ENCODE measurements around the gene C17orf78.
"Not testable (repeated sequence)": the region's sequence is repeated elsewhere in the genome, so short reads cannot be mapped to it uniquely, and the experiment has no call there.

Gene C17orf78

DNA sequence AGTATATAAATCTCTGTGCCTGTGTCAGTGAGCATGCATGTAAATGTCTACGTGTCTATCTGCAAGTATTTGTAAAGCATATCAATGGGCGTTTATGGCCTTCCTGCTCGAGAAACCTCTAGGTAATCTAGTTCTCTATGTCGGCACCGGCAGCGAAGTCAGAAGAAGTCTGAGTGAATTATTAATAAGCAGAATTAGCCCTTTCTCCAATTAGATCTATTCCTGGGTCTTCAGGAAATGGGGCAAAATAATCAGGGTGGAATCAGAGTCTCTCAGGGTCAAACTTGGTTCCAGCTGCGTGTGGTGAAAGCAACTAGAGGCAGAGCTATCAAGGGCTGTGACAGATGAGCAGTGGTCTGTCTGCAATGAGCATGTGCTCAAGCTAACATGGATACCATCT, at the start of gene C17orf78:
Gene C17orf78, plus strand, starts transcription at position 280 of the 400 bp plus-strand sequence. Its CDS starts 108 bp downstream, at position 388.
- no peak for DNase-seq (ENCODE audit: low spot score)

GRCh38 chr17:37327341-37328090, 48.3 kb upstream of the C17orf78 start:
- no peak for DNase-seq (ENCODE audit: low spot score)

DNA sequence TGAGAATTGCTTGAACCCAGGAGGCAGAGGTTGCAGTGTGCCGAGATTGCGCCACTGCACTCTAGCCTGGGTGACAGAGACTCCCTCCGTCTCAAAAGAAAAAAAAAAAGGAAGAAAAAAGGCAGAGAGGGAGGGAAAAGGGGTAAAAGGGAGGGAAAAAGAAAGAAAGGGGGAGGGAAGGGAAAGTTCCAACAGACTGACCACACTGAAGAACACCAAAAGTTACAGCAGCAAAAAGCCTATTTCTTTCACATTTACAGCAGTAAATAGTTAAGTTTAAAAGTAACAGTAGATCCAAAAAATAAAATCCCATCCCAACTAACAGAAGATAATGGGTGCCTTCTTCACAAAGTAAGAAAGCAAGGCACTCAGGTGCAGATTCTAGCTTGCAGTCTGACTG, 36.9 kb upstream of the C17orf78 start:
- no peak for DNase-seq (ENCODE audit: low spot score)

GRCh38 chr17:37339321-37339720, 36.5 kb upstream of the C17orf78 start:
- no peak for DNase-seq (ENCODE audit: low spot score)

DNA sequence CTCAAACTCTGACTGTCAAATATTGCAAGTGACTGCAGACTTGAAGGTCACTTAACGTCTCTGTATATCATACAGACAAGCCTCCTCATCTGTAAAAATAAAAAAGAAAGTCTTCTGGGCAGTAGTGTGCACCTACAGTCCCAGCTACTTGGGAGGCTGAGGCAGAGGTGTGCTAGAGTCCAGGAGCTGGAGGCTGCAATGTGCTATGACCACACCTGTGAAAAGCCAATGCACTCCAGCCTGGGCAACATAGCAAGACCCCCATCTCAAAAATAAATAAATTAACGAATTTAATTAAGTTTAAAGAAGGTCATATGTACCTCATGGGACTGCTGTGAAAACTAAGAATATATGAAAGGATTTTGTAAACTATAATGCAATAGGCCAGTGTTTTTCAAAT, 35.0 kb upstream of the C17orf78 start:
- DNase-seq (ENCODE audit: low spot score): no peak

GRCh38 chr17:37342589-37342988, 33.2 kb upstream of the C17orf78 start:
- DNase-seq (ENCODE audit: low spot score): no peak

GRCh38 chr17:37344519-37344918, 31.3 kb upstream of the C17orf78 start:
- DNase-seq (ENCODE audit: low spot score): no peak

GRCh38 chr17:37346863-37347402, 28.9 kb upstream of the C17orf78 start:
- DNase-seq (ENCODE audit: low spot score): not testable (repeated sequence)

DNA sequence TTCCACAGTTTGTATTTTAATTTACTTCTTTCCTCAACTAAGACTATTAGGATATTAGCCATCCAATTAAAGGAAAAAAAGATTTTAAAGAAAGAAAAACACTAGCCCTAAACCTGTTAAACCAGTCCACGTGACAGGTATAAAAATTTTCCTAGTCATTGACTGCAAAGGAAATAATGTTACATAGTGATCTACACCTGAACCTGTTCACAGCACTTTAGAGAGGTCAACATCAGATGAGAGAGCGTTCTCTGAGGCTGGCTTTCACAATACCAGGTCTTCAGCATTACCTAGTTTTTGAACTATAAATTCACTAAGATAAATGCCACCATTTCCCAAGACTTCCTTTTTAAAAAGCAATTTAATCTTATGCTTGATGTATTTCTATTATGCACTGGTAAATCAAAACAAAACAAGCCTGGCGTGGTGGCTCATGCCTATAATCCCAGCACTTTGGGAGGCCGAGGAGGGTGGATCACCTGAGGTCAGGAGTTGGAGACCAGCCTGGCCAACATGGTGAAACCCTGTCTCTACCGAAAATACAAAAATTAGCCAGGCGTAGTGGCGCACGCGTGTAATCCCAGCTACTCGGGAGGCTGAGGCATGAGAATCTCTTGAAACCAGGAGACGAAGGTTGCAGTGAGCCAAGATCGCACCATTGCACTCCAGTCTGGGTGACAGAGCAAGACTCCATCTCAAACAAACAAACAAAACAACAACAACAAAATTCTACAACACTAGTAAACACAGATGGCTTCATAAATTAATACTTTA, 18.8 kb upstream of the C17orf78 start:
- DNase-seq (ENCODE audit: low spot score): not testable (repeated sequence)

- peak; percentile 45 for DNase-seq (ENCODE audit: low spot score)
Measured at GRCh38 chr17:37358098-37358829, 17.5 kb upstream of the C17orf78 start.

DNA sequence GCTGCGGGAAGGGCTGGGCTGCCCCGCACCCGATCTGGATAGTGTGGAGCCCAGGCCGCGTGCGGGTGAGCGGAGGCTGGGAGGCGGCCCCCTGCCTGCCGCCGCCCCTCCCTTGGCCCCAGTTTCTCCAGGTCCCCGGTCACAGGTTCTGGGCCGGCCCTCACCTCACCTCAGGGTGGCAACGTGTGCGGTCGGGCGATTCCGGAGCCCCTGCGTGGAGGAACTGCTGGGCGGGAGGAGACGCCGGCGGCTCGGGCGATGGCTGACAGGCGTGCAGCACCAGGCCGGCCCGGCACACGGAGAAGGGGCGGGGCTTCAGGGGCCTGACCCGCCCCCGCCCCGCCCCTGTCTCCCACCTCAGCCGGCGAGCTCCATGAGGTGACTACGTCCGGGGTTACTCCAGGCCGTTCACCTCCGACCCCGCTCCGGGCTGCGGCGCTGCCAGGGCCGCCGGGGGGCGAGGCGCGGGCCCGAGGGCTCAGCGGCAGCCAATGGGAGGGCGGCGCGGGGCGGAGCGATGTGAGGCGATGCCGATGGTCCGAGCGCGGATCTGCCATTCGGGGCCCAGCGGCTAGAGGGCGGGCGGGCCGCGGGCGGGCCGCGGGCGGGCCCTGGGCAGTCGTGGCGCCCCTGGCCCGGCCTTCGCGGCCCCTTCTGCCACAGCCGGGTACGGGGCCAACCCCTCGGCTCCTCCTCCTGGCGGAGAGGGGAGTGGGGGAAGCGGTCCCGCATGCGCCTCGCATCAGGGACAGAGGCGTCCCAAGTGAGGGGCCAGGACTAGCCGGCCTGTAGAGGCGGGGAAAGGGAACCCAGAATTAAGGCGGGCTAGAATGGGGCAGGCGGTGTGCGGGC, 16.7 kb upstream of the C17orf78 start:
- DNase-seq (ENCODE audit: low spot score): peak; percentile 87

DNA sequence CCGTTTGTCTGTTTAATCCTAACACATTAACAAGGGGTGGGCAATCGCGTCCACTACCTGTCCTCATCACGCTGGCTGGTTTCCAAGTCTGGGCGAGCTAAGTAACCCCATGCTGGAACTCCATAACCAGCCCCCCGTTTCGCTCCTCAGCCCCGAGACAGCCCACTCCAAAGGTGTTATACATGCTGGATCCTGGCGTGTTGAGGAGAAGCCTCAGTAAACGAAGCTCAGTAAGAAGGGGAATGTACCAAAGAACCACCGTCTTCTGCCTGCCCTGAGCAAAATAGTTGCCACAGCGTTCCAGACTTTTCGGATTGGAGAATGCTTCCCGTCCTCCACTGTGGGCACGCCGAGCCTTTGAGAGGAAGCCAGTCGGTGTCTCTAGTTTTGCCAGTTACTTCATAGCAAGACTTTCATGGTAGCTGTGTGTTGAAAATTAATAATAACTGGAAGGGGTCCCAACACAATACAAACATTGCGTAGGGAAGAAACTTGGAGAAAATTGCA, 16.1 kb upstream of the C17orf78 start:
- no peak for DNase-seq (ENCODE audit: low spot score)

- DNase-seq (ENCODE audit: low spot score): no peak
Measured at GRCh38 chr17:37360632-37361031, 15.2 kb upstream of the C17orf78 start.

DNA sequence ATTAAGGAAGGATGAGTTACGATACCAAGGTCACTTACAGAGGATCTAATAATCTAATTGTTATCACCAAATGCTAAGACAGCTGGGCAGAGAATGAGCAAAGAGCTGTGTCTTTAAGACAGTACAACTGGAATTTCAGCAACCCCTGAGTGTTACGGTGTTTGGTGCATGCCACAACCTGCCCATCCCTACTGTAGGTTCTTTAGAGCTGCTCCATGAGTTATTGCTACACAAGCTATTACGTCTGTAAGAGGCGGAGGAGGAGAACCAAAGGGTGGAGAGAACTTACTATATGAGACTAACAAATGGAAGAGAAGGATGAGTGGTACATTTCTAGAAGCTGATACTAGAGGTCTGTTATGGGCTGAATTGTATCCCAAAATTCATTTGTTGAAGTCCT, 14.2 kb upstream of the C17orf78 start:
- no peak for DNase-seq (ENCODE audit: low spot score)

DNA sequence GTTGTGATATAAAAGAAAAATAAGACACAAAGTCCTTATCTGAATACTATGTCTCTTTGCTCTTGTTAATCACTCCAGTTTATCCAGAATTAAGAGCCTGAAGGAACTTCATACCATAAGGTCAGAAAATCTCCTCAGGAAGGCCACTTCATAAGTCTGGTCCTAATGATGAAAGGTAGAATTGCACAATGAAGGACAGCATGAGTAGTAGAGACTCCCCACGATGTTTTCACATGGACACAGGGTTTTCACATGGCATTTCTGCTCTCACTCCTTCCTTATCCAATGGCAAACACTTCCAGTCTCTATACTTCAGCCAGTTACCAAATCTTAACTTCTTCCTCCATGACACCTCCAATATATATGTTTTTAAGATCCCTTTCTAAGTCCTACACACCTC, 10.2 kb upstream of the C17orf78 start:
- no peak for DNase-seq (ENCODE audit: low spot score)

DNA sequence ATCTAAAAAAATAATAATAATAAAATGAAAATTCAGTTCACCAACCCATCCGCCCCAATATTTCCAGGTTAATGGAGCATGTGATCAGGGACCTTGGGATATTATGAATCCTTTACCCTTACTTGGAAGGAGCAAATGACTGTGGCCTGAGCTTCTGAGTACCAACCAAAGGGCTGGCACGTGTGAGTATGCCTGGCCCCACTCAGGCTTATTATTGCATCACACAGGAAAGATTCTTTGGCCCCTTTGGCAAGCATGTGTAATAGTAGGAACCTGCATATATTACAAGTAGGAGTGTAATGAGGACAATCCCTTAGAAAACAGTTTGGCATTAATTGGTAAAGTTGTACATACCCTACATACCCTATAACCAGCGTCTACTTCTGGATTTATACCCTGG, 7.2 kb upstream of the C17orf78 start:
- no peak for DNase-seq (ENCODE audit: low spot score)

DNA sequence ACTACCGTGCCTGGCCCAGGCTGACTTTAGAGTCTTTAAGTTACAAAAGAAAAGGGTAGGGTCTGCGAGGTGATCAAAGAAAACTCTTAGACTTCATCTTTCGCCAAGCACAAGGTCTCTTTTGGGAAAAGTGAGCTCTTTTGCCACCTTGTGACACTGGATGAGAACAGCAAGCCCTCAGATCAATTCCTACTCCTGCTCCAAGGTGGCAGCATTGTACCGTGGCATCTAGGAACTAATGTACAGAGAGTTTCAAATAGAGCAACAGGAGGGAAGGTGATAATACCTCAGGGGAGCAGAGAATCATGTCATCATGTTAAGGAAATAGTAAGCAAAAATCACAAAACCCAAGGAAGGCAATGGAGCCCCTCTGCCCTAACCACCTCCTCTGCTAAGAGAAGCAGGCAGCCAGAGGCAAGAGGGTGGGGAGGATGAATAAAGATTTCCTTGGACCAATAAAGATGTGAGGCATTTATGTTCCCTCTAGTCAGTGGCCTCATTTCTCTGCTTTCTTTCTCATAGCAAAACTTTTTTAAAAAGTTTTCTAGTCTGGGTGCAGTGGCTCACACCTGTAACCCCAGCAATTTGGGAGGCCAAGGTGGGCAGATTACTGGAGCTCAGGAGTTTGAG, 2.1 kb upstream of the C17orf78 start:
- DNase-seq (ENCODE audit: low spot score): peak; percentile 76

- DNase-seq (ENCODE audit: low spot score): no peak
Measured at GRCh38 chr17:37382056-37382455, 6.3 kb downstream of the C17orf78 start.

DNA sequence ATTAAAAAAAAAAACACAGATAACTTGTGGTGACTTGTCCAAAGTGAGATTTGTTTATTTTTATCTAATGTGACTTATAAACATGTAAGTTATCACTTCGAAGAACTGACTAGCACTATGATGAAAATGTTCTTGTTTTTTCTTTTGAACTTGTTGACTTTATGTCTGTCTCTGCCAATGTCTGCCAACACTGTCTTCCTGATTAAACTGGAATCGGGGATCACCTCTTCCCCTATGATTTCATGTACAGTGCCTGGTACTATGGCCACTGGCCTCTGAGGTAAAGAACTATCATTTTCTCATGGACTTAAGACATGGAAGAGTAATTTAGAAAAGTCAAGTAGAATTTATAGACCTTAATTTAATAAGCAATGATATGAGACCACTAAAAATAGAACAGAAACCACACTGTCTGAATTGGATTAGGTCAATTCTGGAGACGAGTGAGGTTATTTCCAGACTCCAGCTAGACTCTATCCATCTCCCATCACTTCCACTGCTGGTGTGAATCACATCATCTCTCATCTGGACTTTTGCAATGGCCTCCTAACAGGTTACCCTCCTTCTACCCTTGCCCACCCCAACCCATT, 8.9 kb downstream of the C17orf78 start:
- DNase-seq (ENCODE audit: low spot score): no peak

DNA sequence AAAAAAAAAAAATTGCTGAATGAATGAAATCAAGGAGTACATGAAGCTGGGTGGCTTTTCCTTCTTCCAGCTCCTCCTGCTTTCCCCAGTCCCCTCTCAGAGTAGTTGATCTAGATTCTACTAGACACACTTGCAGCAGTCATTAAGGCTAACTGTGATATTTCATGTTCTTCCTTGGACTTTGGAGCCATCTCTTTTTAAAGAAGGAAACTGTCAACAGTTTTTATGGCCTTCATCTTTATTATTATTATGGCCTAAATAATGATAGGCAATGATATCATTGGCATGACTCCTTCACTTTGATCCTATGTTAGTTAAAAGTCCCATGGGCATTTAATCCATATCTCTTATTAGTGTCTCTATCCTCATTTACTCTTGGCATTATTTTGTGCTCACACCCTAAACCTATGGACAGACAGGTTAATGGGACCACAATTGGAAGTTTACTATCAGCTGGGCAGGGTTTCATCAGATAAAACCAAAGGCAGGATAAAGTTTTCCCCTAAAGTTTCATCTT, 9.7 kb downstream of the C17orf78 start:
- DNase-seq (ENCODE audit: low spot score): no peak

Data from COLO829 (cell line).